PC-9 (cell line): ENCODE data around the gene KRT31. TPM values are rescaled to one million over a fixed set of nuclear protein-coding genes. Genes with fewer than 3 reads are reported as not detected.

Experiments used
- BruUV-seq: library from RNA; stranded (reverse); fragments of 400-500 nt; replicated peaks from 2 replicates; lab custom pipeline; 2021; lab: Mats Ljungman, UMichigan
- CTCF ChIA-PET: fragments of 300-600 bp; sonication (Branson Sonifier 250); formaldehyde crosslinking; loops from one replicate; lab custom pipeline; 2022; ENCODE audit warnings: antibody characterized with exemption; lab: Charles Lee
- POLR2A ChIA-PET: fragments of 300-600 bp; sonication (Branson Sonifier 250); formaldehyde crosslinking; loops from one replicate; lab custom pipeline; 2022; ENCODE audit warnings: antibody characterized with exemption; ENCODE audit not compliant: unreplicated experiment; lab: Charles Lee
- DNase-seq, 2 experiments: peaks; one replicate each; pipeline versions ENCODE4 v3.0.0 to v3.0.0-alpha.2; 2015 to 2022; ENCODE audit warnings: mixed read lengths in 1 of 2
- H2AFZ ChIP-seq: fragments of 200-600 bp; sonication (generic); 2 replicates; pipeline ENCODE4 v1.8.1; 2017; ENCODE audit warnings: antibody characterized with exemption
- H3F3A ChIP-seq: fragments of 200-600 bp; sonication (generic); 2 replicates; pipeline ENCODE4 v1.8.1; 2017; ENCODE audit warnings: antibody characterized with exemption, mild to moderate bottlenecking, low read depth; ENCODE audit not compliant: insufficient read depth
- H3K27ac ChIP-seq: fragments of 200-600 bp; sonication (generic); 2 replicates; pipeline ENCODE4 v1.6.1; 2016; ENCODE audit warnings: mixed run types
- H3K27me3 ChIP-seq: fragments of 200-600 bp; sonication (generic); 2 replicates; pipeline ENCODE4 v1.6.1; 2016; ENCODE audit warnings: low read depth, mixed run types; ENCODE audit not compliant: insufficient read depth
- H3K36me3 ChIP-seq: fragments of 200-600 bp; sonication (generic); 2 replicates; pipeline ENCODE4 v1.6.1; 2016; ENCODE audit warnings: low read depth, mixed run types
- H3K4me1 ChIP-seq: fragments of 200-600 bp; sonication (generic); replicated peaks from 2 replicates; pipeline ENCODE4 v1.6.1; 2016; ENCODE audit warnings: mixed run types; ENCODE audit not compliant: insufficient read depth
- H3K4me2 ChIP-seq: fragments of 200-600 bp; sonication (generic); 2 replicates; pipeline ENCODE4 v1.6.1; 2017; ENCODE audit warnings: mixed run types
- H3K4me3 ChIP-seq: fragments of 200-600 bp; sonication (generic); 2 replicates; pipeline ENCODE4 v1.6.1; 2016; ENCODE audit warnings: mixed run types
- H3K79me2 ChIP-seq: fragments of 200-600 bp; sonication (generic); 2 replicates; pipeline ENCODE4 v1.6.1; 2017; ENCODE audit warnings: low read depth, mixed run types
- H3K9me2 ChIP-seq: fragments of 200-600 bp; sonication (generic); 2 replicates; pipeline ENCODE4 v1.8.1; 2017; ENCODE audit warnings: mild to moderate bottlenecking; ENCODE audit not compliant: insufficient read depth
- H3K9me3 ChIP-seq: fragments of 200-600 bp; sonication (generic); 2 replicates; pipeline ENCODE4 v1.8.1; 2016; ENCODE audit warnings: low read depth; ENCODE audit not compliant: insufficient read depth
- H4K20me1 ChIP-seq: fragments of 200-600 bp; sonication (generic); 2 replicates; pipeline ENCODE4 v1.8.1; 2017; ENCODE audit not compliant: insufficient read depth
- EZH2 ChIP-seq: fragments of 200-600 bp; sonication (generic); IDR thresholded peaks from 2 replicates; pipeline ENCODE4 v1.8.0; 2017; ENCODE audit warnings: antibody characterized with exemption, low read depth
- intact Hi-C: fragments of 100-400 bp; cut with micrococcal nuclease; formaldehyde crosslinking; loops from one replicate; pipeline ENCODE4 v1.10.0; 2022; ENCODE audit not compliant: unreplicated experiment
- total RNA-seq: library from RNA; stranded (reverse); gene quantifications from 2 replicates; pipeline ENCODE4 v1.2.3, GENCODE V29; 2021
- TF ChIP-seq, protein P1 (sequence below): fragments of 200-600 bp; sonication (generic); conservative IDR thresholded peaks from 2 replicates; pipeline ENCODE4 v1.6.1; 2017; ENCODE audit warnings: mixed run types, antibody characterized with exemption, mild to moderate bottlenecking, moderate library complexity

The KRT31 gene
- total RNA-seq, 1 experiment from 2014 or later = not detected

DNA sequence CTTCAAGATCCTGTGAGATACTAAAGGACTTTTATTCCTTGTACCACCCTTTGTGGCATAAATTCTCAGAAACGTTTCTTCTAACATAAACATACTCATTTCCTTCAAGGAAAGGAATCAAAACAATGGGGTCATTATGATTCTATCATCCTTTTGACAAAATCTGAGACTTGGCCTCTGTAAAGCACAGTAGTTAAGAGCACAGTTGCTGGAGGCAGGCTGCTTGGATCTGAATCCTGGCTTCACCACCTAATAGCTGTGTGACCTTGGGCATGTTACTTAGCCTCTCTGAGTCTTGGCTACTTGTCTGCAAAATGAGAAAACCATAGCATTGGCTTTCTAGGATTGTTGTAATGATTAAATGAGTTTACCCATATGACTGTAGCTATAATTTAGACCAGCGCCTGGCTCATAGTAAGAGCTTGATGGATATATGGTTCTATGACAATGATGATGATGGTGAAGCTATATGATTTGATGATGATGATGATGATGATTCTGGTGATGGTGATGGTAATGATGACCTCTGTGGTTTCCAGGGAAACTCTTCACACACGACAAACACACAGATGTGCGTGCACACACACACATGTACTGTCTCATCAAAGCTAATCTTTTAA lies 6.1 kb upstream of the KRT31 start:
- Histone ChIP-seq H3K27ac (peak overlapping the region; percentile 89), H3K27me3 (no peaks in the 10 kb centered on the region), H3K9me2 (no peaks in the 10 kb centered on the region), H2AFZ (no peak overlapping the region), H3K79me2 (no peaks in the 10 kb centered on the region), H4K20me1 (no peaks in the 10 kb centered on the region), H3F3A (peaks cover 32% of the 10 kb centered on the region), H3K4me2 (peak overlapping the region; percentile 11), H3K4me3 (no peak overlapping the region), H3K4me1 (peaks cover 48% of the 10 kb centered on the region), H3K9me3 (no peaks in the 10 kb centered on the region), H3K36me3 (no peaks in the 10 kb centered on the region)
- ChIA-PET CTCF (interaction anchor here (0.6 to 2.6 kb wide), 4 partner anchors 14 to 535 kb away, joined by 3 to 14 read pairs (median 8); no protein-coding TSS in a partner anchor), POLR2A (interaction anchor here (0.6 to 1.6 kb wide), 4 partner anchors 13 to 709 kb away, joined by 3 to 9 read pairs (median 3); no protein-coding TSS in a partner anchor)
- no peak for DNase-seq
- intact Hi-C loops = loop anchor here (5.0 kb wide), 3 partner anchors 66 to 496 kb away; no protein-coding TSS in a partner anchor
- BruUV-seq = no TSS peak
- TF ChIP-seq EZH2 = no peak
- TF ChIP-seq, protein P1, sequence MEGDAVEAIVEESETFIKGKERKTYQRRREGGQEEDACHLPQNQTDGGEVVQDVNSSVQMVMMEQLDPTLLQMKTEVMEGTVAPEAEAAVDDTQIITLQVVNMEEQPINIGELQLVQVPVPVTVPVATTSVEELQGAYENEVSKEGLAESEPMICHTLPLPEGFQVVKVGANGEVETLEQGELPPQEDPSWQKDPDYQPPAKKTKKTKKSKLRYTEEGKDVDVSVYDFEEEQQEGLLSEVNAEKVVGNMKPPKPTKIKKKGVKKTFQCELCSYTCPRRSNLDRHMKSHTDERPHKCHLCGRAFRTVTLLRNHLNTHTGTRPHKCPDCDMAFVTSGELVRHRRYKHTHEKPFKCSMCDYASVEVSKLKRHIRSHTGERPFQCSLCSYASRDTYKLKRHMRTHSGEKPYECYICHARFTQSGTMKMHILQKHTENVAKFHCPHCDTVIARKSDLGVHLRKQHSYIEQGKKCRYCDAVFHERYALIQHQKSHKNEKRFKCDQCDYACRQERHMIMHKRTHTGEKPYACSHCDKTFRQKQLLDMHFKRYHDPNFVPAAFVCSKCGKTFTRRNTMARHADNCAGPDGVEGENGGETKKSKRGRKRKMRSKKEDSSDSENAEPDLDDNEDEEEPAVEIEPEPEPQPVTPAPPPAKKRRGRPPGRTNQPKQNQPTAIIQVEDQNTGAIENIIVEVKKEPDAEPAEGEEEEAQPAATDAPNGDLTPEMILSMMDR = no peak

DNA sequence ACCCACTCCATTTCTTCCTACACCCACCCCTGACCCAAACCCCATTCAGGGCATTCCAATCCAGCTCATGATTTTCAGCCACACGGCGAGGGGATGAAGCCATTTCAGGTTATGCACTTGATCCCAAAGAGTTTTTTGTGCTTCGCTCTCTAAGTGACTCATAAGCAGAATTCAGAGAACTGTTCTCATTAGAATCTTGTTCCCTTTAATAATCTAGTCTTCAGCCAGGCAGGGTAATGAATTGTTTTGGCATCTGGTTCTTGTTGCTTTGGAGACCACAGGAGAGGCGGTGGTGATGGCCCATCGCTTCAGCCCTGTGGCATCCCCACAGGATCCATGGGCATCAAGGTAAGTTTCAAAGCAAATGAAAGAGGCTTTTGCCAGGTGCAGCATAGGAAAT lies 4.8 kb upstream of the KRT31 start:
- intact Hi-C loops = loop anchor here (5.0 kb wide), 3 partner anchors 65 to 495 kb away; no protein-coding TSS in a partner anchor
- no peaks in the 10 kb centered on the region for H3K9me2 ChIP-seq
- no peak overlapping the region for H3K4me2 ChIP-seq
- no peak overlapping the region for H3K27ac ChIP-seq
- no peaks in the 10 kb centered on the region for H3K9me3 ChIP-seq
- no TSS peak for BruUV-seq
- no peaks in the 10 kb centered on the region for H3K79me2 ChIP-seq
- no peak overlapping the region for H2AFZ ChIP-seq
- no peak for TF ChIP-seq EZH2
- TF ChIP-seq, protein P1 = no peak
- CTCF ChIA-PET = no interaction called here
- H3K36me3 ChIP-seq = no peaks in the 10 kb centered on the region
- POLR2A ChIA-PET = no interaction called here
- no peaks in the 10 kb centered on the region for H4K20me1 ChIP-seq
- no peaks in the 10 kb centered on the region for H3K27me3 ChIP-seq
- peaks cover 48% of the 10 kb centered on the region for H3K4me1 ChIP-seq
- no peak overlapping the region for H3K4me3 ChIP-seq
- H3F3A ChIP-seq = peaks cover 32% of the 10 kb centered on the region
- no peak for DNase-seq

DNA sequence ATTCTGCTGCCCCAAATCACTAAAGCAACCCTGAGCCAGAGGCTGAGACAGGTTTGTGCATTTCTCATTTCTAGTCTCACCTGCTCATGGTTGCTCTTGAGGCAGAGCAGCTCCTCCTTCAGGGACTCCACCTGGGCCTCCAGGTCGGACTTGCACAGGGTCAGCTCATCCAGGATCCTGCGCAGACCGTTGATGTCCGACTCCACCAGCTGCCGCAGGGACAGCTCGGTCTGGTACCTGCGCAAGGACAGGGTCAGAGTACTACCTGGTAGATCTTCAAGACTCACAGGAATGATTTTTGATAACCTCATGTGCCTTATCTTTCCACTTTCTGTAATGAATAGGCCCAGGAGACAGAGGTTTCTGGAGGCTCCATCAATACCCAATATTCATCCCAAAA lies 1.1 kb downstream of the KRT31 start:
- no peak overlapping the region for H3K27ac ChIP-seq
- no peaks in the 10 kb centered on the region for H4K20me1 ChIP-seq
- DNase-seq = no peak
- no peak overlapping the region for H2AFZ ChIP-seq
- no peak overlapping the region for H3K4me2 ChIP-seq
- H3K9me3 ChIP-seq = no peaks in the 10 kb centered on the region
- no peaks in the 10 kb centered on the region for H3K27me3 ChIP-seq
- H3K4me1 ChIP-seq = peaks cover 21% of the 10 kb centered on the region
- ChIA-PET CTCF (interaction anchor here (0.5 to 0.6 kb wide), 2 partner anchors 61 to 305 kb away, joined by 3 to 7 read pairs; no protein-coding TSS in a partner anchor), POLR2A (no interaction called here)
- H3K79me2 ChIP-seq = no peaks in the 10 kb centered on the region
- H3K4me3 ChIP-seq = no peak overlapping the region
- no TSS peak for BruUV-seq
- intact Hi-C loops = no loop called here
- H3F3A ChIP-seq = no peaks in the 10 kb centered on the region; the same call in 1 of the 2 replicates
- no peaks in the 10 kb centered on the region for H3K9me2 ChIP-seq
- no peaks in the 10 kb centered on the region for H3K36me3 ChIP-seq
- TF ChIP-seq EZH2 = no peak
- TF ChIP-seq, protein P1 = no peak
